ENCODE data around the gene MORN4. TPM values are rescaled to one million over a fixed set of nuclear protein-coding genes. Genes with fewer than 3 reads are reported as not detected.

Gene MORN4
- total and polyA plus RNA-seq, 2 donors (not counting 3 experiments of a cell fraction or from before 2014, with no cell fraction given), result 12.2 to 13.9 TPM

DNA sequence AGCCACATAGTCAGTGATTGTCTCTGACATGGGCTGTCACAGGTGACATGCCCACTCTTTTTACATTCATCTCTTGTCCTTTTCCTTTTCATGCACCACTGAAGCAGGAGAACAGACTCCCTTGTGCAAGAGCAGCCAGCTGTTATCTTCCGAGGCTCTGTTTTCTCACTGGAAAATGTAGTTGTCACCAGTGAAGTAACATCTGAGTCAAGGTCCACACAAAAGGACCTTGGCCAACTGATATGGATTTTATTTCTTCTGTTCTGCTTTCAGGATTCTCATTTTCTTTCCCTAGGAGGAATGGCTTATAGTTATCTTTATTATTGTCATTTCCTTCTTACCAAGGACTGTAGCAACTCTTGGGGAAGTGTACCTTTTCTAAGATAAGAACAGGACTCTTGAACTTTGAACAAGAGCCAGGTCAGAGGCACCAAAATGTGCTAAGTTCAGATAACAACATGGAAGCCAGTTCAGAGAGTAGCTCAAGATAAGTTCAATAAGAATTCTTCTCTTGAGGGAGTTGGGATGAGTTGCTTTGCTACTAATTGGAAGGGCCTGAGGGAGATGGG, 31.1 kb upstream of the MORN4 start:
- Histone ChIP-seq H4K20me1 (replicated peaks; ENCODE audit: control insufficient read depth, extremely low read depth, insufficient read depth, low read length) (no peaks in the 10 kb centered on the region), H3K9ac (replicated peaks; ENCODE audit: extremely low read depth, insufficient read depth, low read length) (no peak overlapping the region), H3K4me3 (replicated peaks in 1 of 3; ENCODE audit: insufficient read depth in 1 of 3, low read depth in 1 of 3, low read length in 3 of 3) (no peak overlapping the region), H3K27ac (ENCODE audit: insufficient read depth, low read depth, low read length) (no peak overlapping the region), H2AFZ (ENCODE audit: low read depth, low read length) (no peak overlapping the region), H3K27me3 (ENCODE audit: control insufficient read depth in 2 of 2, insufficient read depth in 2 of 2, low read length in 2 of 2) (no peaks in the 10 kb centered on the region), H3K36me3 (ENCODE audit: control insufficient read depth in 2 of 2, extremely low read depth in 1 of 2, insufficient read depth in 2 of 2, low read length in 2 of 2) (peaks cover 9 to 14% of the 10 kb centered on the region in 2 experiments), H3K9me3 (replicated peaks; ENCODE audit: control insufficient read depth, insufficient read depth, low read length) (no peaks in the 10 kb centered on the region), H3K4me1 (ENCODE audit: control insufficient read depth, extremely low read depth, insufficient read depth, low read length) (no peaks in the 10 kb centered on the region), H3K79me2 (ENCODE audit: control insufficient read depth, insufficient read depth, low read length) (no peaks in the 10 kb centered on the region), H3K9me1 (replicated peaks; ENCODE audit: control insufficient read depth, extremely low read depth, insufficient read depth, low read length) (no peaks in the 10 kb centered on the region), H3K4me2 (ENCODE audit: insufficient read depth, low read length) (no peak overlapping the region)
- no peak for TF ChIP-seq FOS (IDR thresholded peaks at IDR 0.05; ENCODE audit: borderline replicate concordance, insufficient read depth, low read length)
- TF ChIP-seq, protein P1, sequence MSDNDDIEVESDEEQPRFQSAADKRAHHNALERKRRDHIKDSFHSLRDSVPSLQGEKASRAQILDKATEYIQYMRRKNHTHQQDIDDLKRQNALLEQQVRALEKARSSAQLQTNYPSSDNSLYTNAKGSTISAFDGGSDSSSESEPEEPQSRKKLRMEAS (IDR thresholded peaks at IDR 0.05; ENCODE audit: insufficient read depth, insufficient read length), result no peak
- TF ChIP-seq EZH2 (IDR thresholded peaks at IDR 0.05; ENCODE audit: borderline replicate concordance, low read depth, low read length, severe bottlenecking), result no peak
- no peak for TF ChIP-seq JUN (IDR thresholded peaks at IDR 0.05; ENCODE audit: borderline replicate concordance, insufficient read depth, insufficient read length, low read depth)
- no peak for TF ChIP-seq GATA2 (IDR thresholded peaks at IDR 0.05; ENCODE audit: insufficient read depth, insufficient read length, low read depth, low read length)
- TF ChIP-seq MYC (IDR thresholded peaks at IDR 0.05; ENCODE audit: low read depth, low read length), result no peak
- TF ChIP-seq POLR2A (IDR thresholded peaks at IDR 0.05; ENCODE audit: low read depth, low read length), result no peak
- TF ChIP-seq POLR2AphosphoS5 (IDR thresholded peaks at IDR 0.05; ENCODE audit: insufficient read depth, low read depth, low read length), result no peak
- peak; percentile 40 for DNase-seq (ENCODE audit: low read depth, low spot score)
- no peak for FAIRE-seq
- CTCF ChIA-PET, result interaction anchor here (2.2 kb wide), 1 partner anchor 12 kb away, joined by 10 read pairs; no protein-coding TSS in a partner anchor
- no TSS peak for BruUV-seq (replicated peaks)
- intact Hi-C loops (cut with micrococcal nuclease) (no loop called here), dilution Hi-C loops (cut with MboI; ENCODE audit: extremely low pct_ligation_motif_present, low sequenced_read_pairs) (no loop called here)
- POLR2A ChIA-PET, result no interaction called here

DNA sequence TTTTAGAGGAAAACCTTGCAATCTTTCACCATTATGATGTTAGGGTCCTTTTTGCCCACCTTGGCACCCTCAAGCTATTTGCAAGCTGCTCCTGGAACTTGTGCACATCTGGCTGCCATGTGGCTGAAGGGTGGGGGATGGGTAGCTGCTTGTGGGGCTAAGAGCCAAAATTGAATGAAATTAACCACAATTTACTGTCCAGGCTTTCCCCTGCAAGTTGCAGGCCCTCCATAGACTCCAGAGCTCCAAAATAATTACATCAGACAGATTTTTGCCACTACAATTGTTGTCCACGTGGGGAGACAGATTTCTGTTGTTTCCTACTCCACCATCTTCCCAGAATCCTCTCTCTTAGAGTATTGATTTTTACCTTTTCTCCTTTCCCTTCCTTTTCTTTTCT, 26.3 kb upstream of the MORN4 start:
- FAIRE-seq (no peak), DNase-seq (ENCODE audit: low read depth, low spot score) (no peak)
- H3K9me1 ChIP-seq (replicated peaks; ENCODE audit: control insufficient read depth, extremely low read depth, insufficient read depth, low read length), result no peaks in the 10 kb centered on the region
- no peaks in the 10 kb centered on the region for H3K27me3 ChIP-seq (ENCODE audit: control insufficient read depth in 2 of 2, insufficient read depth in 2 of 2, low read length in 2 of 2)
- H3K4me2 ChIP-seq (ENCODE audit: insufficient read depth, low read length), result no peak overlapping the region
- no TSS peak for BruUV-seq (replicated peaks)
- H3K36me3 ChIP-seq (ENCODE audit: control insufficient read depth in 2 of 2, extremely low read depth in 1 of 2, insufficient read depth in 2 of 2, low read length in 2 of 2), result peaks cover 9 to 13% of the 10 kb centered on the region in 2 experiments
- intact Hi-C loops (cut with micrococcal nuclease) (no loop called here), dilution Hi-C loops (cut with MboI; ENCODE audit: extremely low pct_ligation_motif_present, low sequenced_read_pairs) (no loop called here)
- no peak overlapping the region for H3K4me3 ChIP-seq (replicated peaks in 1 of 3; ENCODE audit: insufficient read depth in 1 of 3, low read depth in 1 of 3, low read length in 3 of 3)
- no peaks in the 10 kb centered on the region for H4K20me1 ChIP-seq (replicated peaks; ENCODE audit: control insufficient read depth, extremely low read depth, insufficient read depth, low read length)
- H3K9ac ChIP-seq (replicated peaks; ENCODE audit: extremely low read depth, insufficient read depth, low read length), result no peak overlapping the region
- H3K79me2 ChIP-seq (ENCODE audit: control insufficient read depth, insufficient read depth, low read length), result no peaks in the 10 kb centered on the region
- no peak overlapping the region for H3K27ac ChIP-seq (ENCODE audit: insufficient read depth, low read depth, low read length)
- H2AFZ ChIP-seq (ENCODE audit: low read depth, low read length), result no peak overlapping the region
- no peaks in the 10 kb centered on the region for H3K4me1 ChIP-seq (ENCODE audit: control insufficient read depth, extremely low read depth, insufficient read depth, low read length)
- ChIA-PET CTCF (interaction anchor here (1.0 kb wide), 1 partner anchor 17 kb away, joined by 3 read pairs; no protein-coding TSS in a partner anchor), POLR2A (no interaction called here)
- TF ChIP-seq FOS (IDR thresholded peaks at IDR 0.05; ENCODE audit: borderline replicate concordance, insufficient read depth, low read length) (no peak), CTCF (IDR thresholded peaks at IDR 0.05; ENCODE audit: extremely low read depth in 1 of 2, insufficient read depth in 1 of 2, low read depth in 1 of 2, low read length in 2 of 2) (no peak), POLR2AphosphoS5 (IDR thresholded peaks at IDR 0.05; ENCODE audit: insufficient read depth, low read depth, low read length) (no peak), JUN (IDR thresholded peaks at IDR 0.05; ENCODE audit: borderline replicate concordance, insufficient read depth, insufficient read length, low read depth) (no peak), POLR2A (IDR thresholded peaks at IDR 0.05; ENCODE audit: low read depth, low read length) (no peak), MYC (IDR thresholded peaks at IDR 0.05; ENCODE audit: low read depth, low read length) (no peak), GATA2 (IDR thresholded peaks at IDR 0.05; ENCODE audit: insufficient read depth, insufficient read length, low read depth, low read length) (no peak), EZH2 (IDR thresholded peaks at IDR 0.05; ENCODE audit: borderline replicate concordance, low read depth, low read length, severe bottlenecking) (no peak)
- TF ChIP-seq, protein P1 (IDR thresholded peaks at IDR 0.05; ENCODE audit: insufficient read depth, insufficient read length), result no peak
- no peaks in the 10 kb centered on the region for H3K9me3 ChIP-seq (replicated peaks; ENCODE audit: control insufficient read depth, insufficient read depth, low read length)

All from endothelial cell of umbilical vein (primary cell).